ENCODE data around the gene SDHB.
A peak's percentile ranks its signal among the peaks of the same experiment; 100 is the strongest.

Gene SDHB

GRCh38 chr1:16981269-16981849, 72.5 kb downstream of the SDHB start:
- no peak for DNase-seq

- DNase-seq = peak; percentile 81
Measured at GRCh38 chr1:16980473-16981268, 73.2 kb downstream of the SDHB start, which contains the start of gene MFAP2. TSS of gene MFAP2 (minus strand) at chr1:16980620. CDS start at chr1:16978273, 2,347 bp downstream.

DNA sequence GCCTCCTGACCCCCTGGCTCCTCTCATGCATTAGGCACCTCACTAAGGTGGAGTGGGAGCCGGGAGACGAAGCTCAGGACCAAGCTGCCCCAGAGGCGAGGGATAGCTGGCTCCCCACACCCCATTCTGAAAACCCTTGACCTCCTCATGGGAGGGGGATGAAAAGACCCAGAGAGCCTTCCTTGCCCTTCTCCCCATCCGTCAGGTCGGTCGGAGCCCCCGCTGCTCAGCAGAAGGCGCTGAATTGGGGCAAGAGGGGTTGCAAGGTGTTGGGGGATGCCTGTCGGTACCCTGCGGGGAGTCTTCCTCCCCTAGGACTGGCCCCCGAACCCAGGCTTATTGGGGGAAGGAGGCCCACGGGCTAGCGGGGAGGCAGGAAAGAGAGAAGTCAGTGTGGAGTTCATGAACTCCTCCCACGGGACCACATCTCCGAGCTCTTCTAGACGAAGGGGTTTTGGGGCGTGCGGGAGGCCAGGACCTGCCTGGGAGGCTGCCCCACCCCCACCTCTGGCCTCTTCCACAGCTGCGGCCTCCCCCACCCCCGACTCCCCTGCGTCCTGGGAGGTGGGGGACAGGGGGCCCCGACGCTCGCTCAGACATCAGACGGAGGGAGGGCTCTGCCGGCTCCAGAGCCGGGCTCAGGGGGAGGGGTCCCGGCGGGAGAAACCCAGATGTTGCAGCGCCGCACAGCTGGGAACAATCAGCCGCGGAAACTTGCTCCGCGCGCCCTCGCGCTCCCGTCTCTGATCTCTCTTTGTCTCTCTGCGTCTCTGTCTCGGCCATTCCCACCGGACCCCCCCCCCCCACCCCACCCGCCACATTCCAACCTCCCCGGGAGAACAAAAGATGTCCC, 74.1 kb downstream of the SDHB start:
- DNase-seq = no peak

DNA sequence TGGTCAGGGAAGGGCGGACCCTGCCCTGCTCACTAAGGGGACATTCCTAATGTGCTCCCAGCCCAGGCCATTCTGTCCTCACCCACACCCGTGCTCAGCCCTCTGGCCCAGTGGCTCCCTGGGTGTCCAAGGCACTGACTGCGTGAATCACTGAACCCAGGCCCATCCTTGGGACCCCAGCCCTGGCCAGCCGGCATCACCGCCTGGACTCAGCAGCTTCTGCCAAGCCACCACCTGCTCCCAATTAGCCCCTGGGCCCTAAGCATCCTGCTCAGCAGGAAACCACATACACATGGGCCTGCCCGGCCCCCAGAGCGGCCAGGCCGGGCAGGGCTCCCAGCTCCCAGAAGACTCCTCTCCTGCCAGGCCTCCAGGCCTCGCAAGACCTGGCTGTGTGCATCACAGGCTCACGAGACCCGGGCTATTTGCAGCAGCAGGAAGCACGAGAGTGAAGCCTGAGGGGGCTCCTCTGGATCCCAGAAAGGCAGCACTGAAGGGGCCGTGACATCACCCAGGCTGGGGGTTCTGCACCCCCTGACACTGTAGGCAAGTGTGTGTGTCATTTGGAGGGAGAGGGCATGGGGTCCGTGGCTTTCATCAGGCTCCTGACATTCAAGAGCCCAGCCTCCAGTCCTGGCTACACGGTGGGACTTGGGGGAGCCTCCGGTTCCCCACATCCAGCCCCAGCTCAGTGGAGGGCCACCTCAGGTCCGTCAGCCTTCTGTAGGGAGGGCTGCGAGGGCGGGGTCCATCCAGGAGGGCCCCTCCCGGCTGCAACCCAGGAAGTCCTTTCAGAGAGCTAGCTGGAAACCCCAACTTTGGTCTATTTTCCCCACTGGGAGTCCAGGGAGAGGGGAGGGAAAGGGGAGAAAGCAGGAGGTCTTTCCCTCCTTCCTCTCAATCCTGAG, 75.0 kb downstream of the SDHB start:
- no peak for DNase-seq

GRCh38 chr1:16978139-16978538, 75.7 kb downstream of the SDHB start:
- DNase-seq = no peak

DNA sequence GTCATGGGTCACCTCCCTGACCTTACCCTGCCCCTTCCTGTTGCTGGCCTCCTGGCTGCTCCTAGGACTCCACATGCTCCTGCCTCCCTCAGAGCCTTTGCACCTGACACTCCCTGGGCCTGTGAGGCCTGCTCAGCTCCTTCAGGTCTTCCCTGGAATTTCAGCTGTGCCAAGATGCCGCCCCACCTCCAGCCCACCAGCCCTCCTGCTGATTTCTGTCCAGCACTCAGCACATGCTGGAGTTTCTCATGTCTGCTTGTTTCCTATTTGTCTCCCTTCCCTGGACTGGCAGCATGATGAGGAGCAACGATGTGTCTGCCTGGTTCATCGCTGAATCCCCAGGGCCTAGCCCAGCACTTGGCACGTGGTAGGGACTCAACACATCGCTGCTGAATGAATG, 76.5 kb downstream of the SDHB start:
- peak; percentile 24 for DNase-seq

DNA sequence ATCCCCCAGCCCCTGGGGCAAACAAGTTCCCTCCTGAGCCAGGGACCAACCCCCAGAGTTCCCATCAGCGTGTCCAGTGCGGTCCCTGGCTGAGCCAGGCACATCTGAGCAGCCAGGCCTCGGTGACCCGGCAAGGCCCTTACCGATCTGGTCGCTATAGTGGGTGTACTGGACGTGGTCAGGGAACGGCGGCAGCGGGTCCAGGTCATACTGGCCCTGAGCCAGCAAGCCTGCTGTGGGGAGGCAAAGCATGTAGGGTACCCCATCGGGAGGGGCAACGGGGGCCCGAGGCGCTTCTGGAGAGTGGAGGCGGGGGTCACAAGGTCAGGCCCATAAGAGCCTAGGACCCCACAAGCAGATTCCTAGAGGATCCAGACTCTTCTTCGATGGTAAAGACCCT, 76.9 kb downstream of the SDHB start:
- peak; percentile 21 for DNase-seq

- no peak for DNase-seq
Measured at GRCh38 chr1:16975838-16976237, 78.0 kb downstream of the SDHB start.

DNA sequence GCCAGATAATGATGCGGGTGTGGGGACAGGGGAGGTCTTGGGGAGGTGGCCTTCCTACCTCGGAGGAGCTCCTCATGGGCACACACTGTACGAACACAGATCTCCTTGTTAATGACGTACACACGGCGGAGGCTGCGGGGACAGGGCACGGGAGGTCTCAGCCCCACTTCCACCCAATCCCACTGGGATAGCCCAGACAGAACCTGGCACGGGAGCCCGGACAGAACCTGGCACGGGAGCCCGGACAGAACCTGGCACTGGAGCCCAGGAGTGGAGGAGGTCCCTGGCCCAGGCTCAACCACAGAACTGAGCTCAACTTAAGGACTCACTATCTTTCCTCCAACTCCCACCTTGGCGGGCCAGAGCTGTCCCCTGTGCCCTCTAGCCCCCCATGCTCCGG, 78.6 kb downstream of the SDHB start:
- peak; percentile 29 for DNase-seq

GRCh38 chr1:16973215-16973614, 80.6 kb downstream of the SDHB start:
- peak; percentile 20 for DNase-seq

DNA sequence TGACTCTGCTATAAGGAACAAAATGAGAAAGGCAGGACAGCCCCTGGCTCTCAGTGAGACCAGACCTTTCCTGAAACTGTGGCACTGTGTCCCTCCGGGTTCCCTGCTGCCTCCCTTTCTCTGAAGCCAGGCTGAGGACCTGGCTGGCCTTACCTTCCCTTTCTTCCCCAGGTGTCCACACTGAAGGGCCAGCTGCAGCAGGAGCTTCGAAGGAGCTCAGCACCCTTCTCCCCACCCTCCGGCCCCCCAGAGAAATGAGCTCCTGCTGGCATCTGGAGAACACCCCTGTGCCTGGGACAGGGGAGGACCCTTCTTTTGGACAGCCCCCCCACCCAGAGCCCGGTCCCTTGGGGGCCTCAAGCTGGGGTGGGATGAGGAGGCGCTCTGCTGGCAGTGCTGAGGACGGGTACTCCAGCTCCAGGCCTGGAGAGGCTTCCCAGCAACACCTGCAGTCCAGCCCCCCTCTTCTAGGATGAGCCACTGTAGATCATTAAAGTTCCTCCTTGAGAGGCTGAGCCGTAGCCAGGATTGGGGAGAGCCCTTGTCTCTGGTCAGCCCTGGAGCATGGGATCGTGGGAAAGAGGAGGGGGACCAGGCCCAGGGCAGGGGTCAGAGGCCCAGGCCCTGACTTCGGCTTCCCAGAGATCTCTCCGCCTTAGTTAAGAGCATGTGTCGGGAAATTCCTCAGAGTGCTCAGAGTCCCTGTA, 81.5 kb downstream of the SDHB start:
- DNase-seq = peak; percentile 45

DNA sequence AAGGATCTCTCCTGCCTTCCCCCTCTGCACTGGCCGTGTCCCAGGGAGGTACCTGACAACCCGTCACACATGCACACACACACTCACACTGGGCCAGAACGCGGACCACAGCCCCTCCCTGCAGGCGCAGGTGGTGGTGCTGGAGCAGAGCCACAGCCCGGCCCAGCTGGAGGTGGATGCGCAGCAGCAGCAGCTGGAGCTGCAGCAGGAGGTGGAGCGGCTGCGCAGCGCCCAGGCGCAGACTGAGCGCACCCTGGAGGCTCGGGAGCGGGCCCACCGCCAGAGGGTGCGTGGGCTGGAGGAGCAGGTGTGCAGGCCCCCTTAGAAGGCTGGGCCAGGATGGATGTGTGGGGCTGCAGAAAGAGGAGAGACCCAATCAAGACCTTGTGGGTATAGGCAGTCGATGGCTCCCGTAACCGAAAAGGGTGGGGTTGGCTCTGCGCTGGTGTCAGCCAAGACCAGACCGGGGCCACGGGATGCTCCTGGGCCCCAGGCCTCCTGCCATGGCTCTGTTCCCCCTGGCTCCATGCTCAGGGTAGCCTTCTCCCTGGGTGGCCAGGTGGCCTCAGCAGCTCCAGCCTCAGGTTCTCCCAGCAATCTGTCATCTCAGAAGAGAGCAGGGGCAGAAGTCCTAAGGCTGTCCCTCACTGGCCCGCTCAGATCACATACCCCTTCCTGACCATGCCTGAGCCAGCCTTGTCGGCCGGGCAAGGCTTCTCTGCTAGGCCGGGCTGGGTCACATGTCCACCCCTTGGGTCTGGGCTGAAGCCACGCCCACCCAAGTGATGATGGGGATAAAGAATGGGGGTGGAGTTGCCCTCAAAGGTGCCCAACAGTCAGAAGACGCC, 82.3 kb downstream of the SDHB start:
- DNase-seq = peak; percentile 60

DNA sequence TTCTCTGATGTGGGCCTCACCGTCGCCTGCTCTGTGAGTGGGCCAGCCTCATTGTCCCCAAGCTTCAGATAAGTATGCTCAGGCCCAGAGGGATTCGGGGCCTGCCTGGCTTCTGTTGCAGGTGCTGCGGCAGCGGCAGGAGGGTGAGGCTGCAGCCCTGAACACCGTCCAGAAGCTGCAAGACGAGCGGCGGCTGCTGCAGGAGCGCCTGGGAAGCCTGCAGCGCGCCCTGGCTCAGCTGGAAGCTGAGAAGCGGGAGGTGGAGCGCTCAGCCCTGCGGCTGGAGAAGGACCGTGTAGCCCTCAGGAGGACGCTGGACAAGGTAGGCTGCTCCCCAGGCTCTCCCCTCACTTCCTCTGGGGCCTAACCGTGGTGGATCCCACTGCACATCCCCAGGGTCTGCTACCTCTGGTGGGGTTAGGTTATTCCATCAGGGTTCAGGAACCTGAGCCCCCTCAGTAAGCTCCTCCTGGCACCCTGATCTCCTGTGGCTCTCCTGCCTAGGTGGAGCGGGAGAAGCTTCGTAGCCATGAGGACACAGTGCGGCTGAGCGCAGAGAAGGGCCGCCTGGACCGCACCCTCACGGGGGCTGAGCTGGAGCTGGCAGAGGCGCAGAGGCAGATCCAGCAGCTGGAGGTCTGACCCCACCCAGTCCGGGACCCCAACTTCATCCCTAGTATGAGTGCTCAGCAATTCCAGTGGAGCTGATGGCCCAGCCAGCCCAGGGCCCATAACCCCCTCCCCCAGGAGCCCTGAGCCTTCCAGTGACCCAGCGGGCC, 83.5 kb downstream of the SDHB start:
- peak; percentile 25 for DNase-seq

GRCh38 chr1:16969651-16970050, 84.2 kb downstream of the SDHB start:
- no peak for DNase-seq

DNA sequence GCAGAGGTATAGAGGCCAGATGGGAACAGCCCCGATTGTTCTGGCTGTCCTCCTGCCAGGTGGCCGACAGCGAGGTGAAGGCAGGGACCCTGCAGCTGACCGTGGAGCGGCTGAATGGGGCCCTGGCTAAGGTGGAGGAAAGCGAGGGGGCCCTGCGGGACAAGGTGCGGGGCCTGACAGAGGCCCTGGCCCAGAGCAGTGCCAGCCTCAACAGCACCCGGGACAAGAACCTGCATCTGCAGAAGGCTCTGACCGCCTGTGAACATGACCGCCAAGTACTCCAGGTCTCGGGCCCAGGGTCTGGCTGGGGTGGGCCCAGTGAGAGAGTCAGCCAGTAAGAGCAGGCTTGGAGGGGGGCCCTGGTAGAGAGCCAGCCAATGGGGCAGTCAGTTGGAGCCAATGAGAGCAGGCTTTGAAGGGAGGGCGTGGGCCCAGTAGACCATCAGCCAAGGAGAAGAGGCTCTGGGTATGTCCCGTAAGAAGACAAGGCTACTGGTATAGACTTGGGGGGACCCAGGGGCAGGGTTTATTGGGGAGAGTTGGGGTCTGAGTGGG, 84.7 kb downstream of the SDHB start:
- peak; percentile 70 for DNase-seq
